Stimulated activated CD4-positive, alpha-beta T cell treated with anti-CD3 and anti-CD28 coated beads, Interleukin-1b, Interleukin-23, amount 100 ng/mL, for 48 hours (primary cell): Measurements from ENCODE around the gene TBC1D9B.

Experiments used
- DNase-seq: peaks from one replicate; pipeline ENCODE4 v3.0.0-alpha.2; 2020

The TBC1D9B gene

GRCh38 chr5:179907556-179908324 lies at the start of gene TBC1D9B:
TBC1D9B (minus strand) TSS chr5:179907897; CDS start chr5:179907821, 76 bp downstream.
- peak; percentile 48 for DNase-seq

GRCh38 chr5:179955630-179956029 lies 47.9 kb upstream of the TBC1D9B start:
- DNase-seq, result no peak

- DNase-seq, result no peak
Measured at GRCh38 chr5:179955062-179955461, 47.4 kb upstream of the TBC1D9B start.

- DNase-seq, result no peak
Measured at GRCh38 chr5:179954434-179954833, 46.7 kb upstream of the TBC1D9B start.

- DNase-seq, result no peak
Measured at GRCh38 chr5:179953987-179954386, 46.3 kb upstream of the TBC1D9B start.

- DNase-seq, result no peak
Measured at GRCh38 chr5:179936976-179937681, 29.4 kb upstream of the TBC1D9B start.

GRCh38 chr5:179930788-179931473 lies 23.2 kb upstream of the TBC1D9B start:
- no peak for DNase-seq

- no peak for DNase-seq
Measured at GRCh38 chr5:179927824-179928223, 20.1 kb upstream of the TBC1D9B start.

- DNase-seq, result no peak
Measured at GRCh38 chr5:179926657-179927056, 19.0 kb upstream of the TBC1D9B start.

GRCh38 chr5:179923436-179923835 lies 15.7 kb upstream of the TBC1D9B start:
- DNase-seq, result no peak

GRCh38 chr5:179920175-179920574 lies 12.5 kb upstream of the TBC1D9B start:
- no peak for DNase-seq

GRCh38 chr5:179919487-179920060 lies 11.9 kb upstream of the TBC1D9B start:
- DNase-seq, result no peak

GRCh38 chr5:179918742-179919486 lies 11.2 kb upstream of the TBC1D9B start:
- DNase-seq, result no peak

GRCh38 chr5:179916523-179916922 lies 8.8 kb upstream of the TBC1D9B start:
- no peak for DNase-seq

- no peak for DNase-seq
Measured at GRCh38 chr5:179915406-179915935, 7.8 kb upstream of the TBC1D9B start.

GRCh38 chr5:179914032-179914755 lies 6.5 kb upstream of the TBC1D9B start:
- no peak for DNase-seq

GRCh38 chr5:179913461-179913860 lies 5.8 kb upstream of the TBC1D9B start:
- DNase-seq, result no peak

- no peak for DNase-seq
Measured at GRCh38 chr5:179912951-179913350, 5.3 kb upstream of the TBC1D9B start.

GRCh38 chr5:179912386-179912785 lies 4.7 kb upstream of the TBC1D9B start:
- DNase-seq, result no peak

GRCh38 chr5:179909224-179909623 lies 1.5 kb upstream of the TBC1D9B start:
- DNase-seq, result no peak

GRCh38 chr5:179908528-179908927 lies 831 bp upstream of the TBC1D9B start:
- no peak for DNase-seq
